ENCODE measurements around the gene PDE5A.
"Not testable (repeated sequence)": the region's sequence is repeated elsewhere in the genome, so short reads cannot be mapped to it uniquely, and the experiment has no call there.

DNA sequence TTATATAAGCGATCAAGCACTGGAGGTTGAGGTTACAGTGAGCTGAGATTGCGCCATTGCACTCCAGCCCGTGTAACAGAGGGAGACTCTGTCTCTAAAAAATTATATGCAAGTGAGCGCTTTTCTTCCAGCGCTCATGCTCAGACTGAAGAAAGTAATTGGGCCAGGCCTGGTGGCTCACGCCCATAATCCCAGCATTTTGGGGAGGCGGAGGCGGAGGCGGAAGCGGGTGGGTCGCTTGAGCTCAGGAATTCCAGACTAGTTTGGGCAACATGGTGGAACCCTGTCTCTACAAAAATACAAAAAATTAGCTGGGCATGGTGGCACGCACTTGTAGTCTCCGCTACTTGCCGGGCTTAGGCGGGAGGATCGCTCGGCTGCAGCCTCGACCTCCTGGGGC is 172.9 kb downstream of the PDE5A start:
- not testable (repeated sequence) for TF ChIP-seq CTCF (conservative IDR thresholded peaks at IDR 0.05; ENCODE audit: low read depth, low read length); EZH2phosphoT487 (IDR thresholded peaks at IDR 0.05; ENCODE audit: borderline replicate concordance, low read length)
